HFFc6 (cell line): ENCODE data around the gene CPN2. TPM values are rescaled to one million over a fixed set of nuclear protein-coding genes. Genes with fewer than 3 reads are reported as not detected.

Experiments used
- DNase-seq: peaks from one replicate; pipeline ENCODE4 v3.0.0-alpha.2; 2018
- H3K27ac Mint-ChIP-seq: 2 replicates; pipeline ENCODE4 v1.8.0; 2020; ENCODE audit warnings: mild to moderate bottlenecking, mixed read lengths
- H3K27me3 Mint-ChIP-seq: 2 replicates; pipeline ENCODE4 v1.8.0; 2021; ENCODE audit warnings: mild to moderate bottlenecking, moderate library complexity, mixed read lengths; ENCODE audit not compliant: insufficient read depth
- H3K36me3 Mint-ChIP-seq: 2 replicates; pipeline ENCODE4 v1.8.0; 2021; ENCODE audit warnings: low read depth, mixed read lengths
- H3K4me1 Mint-ChIP-seq: 2 replicates; pipeline ENCODE4 v1.8.0; 2020; ENCODE audit warnings: low read depth, mixed read lengths
- H3K4me3 Mint-ChIP-seq: 2 replicates; pipeline ENCODE4 v1.8.0; 2020; ENCODE audit warnings: mild to moderate bottlenecking, moderate library complexity, mixed read lengths
- H3K9me3 Mint-ChIP-seq: 2 replicates; pipeline ENCODE4 v1.8.0; 2020; ENCODE audit warnings: mild to moderate bottlenecking, mixed read lengths
- total RNA-seq, 6 experiments: library from RNA; stranded (reverse); fragmentation: NEBNext Ultra II Directional; extraction: Animal tissue kit (Norgen Biotek cat#: 25700); gene quantifications; 2 replicates in 1 of 6; 3 replicates in 5 of 6; pipeline ENCODE4 v1.2.3, GENCODE V29; 2021
- TF ChIP-seq, protein P1 (sequence below): fragments of 200-600 bp; sonication (generic); IDR thresholded peaks from 2 replicates; pipeline ENCODE4 v1.5.0; 2021; ENCODE audit warnings: antibody characterized with exemption, mild to moderate bottlenecking

Gene CPN2
- total RNA-seq, 6 experiments from 2014 or later: 0.24 to 0.56 (median 0.35) TPM

DNA sequence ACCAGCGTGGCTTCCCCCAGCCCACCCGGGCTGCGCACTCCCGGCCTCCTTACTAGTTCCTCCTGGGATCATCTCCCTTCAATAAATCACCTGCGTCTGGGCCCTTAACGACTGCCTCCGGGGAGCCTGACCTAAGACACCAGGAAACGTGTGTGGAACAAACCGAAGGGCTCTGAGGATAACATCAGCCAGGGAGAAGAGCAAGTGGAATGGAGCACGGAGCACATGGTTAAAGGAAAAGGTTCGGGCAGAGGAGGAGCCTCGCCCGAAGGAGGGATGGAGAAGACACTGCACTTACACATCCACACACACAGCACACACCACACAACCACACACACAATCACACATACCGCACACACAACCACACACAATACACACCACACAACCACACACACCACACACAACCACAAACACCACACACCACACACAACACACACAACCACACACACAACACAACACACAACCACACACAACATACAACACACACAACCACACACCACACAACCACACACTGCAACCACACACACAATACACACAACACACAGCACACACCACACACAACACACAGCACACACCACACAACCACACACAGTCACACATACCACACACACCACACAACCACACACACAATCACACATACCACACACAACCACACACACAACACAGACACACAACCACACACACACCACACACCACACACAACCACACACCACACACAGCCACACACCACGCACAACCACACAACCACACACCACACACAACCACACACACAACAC is 24.7 kb downstream of the CPN2 start:
- H3K4me1 Mint-ChIP-seq: peaks cover 16% of the 10 kb centered on the region
- H3K27ac Mint-ChIP-seq: no peak overlapping the region
- no peaks in the 10 kb centered on the region for H3K36me3 Mint-ChIP-seq
- peaks cover 4% of the 10 kb centered on the region for H3K9me3 Mint-ChIP-seq
- TF ChIP-seq, protein P1, sequence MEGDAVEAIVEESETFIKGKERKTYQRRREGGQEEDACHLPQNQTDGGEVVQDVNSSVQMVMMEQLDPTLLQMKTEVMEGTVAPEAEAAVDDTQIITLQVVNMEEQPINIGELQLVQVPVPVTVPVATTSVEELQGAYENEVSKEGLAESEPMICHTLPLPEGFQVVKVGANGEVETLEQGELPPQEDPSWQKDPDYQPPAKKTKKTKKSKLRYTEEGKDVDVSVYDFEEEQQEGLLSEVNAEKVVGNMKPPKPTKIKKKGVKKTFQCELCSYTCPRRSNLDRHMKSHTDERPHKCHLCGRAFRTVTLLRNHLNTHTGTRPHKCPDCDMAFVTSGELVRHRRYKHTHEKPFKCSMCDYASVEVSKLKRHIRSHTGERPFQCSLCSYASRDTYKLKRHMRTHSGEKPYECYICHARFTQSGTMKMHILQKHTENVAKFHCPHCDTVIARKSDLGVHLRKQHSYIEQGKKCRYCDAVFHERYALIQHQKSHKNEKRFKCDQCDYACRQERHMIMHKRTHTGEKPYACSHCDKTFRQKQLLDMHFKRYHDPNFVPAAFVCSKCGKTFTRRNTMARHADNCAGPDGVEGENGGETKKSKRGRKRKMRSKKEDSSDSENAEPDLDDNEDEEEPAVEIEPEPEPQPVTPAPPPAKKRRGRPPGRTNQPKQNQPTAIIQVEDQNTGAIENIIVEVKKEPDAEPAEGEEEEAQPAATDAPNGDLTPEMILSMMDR: no peak
- H3K27me3 Mint-ChIP-seq: peaks cover under 1% of the 10 kb centered on the region; the same call in 1 of the 2 replicates
- peak; percentile 11 for DNase-seq
- H3K4me3 Mint-ChIP-seq: no peak overlapping the region

GRCh38 chr3:194325424-194326153 is 25.5 kb downstream of the CPN2 start:
- no peak for DNase-seq
- TF ChIP-seq, protein P1: no peak
- H3K9me3 Mint-ChIP-seq: peaks cover 4% of the 10 kb centered on the region
- no peaks in the 10 kb centered on the region for H3K36me3 Mint-ChIP-seq
- H3K4me3 Mint-ChIP-seq: no peak overlapping the region
- peaks cover 5% of the 10 kb centered on the region for H3K27me3 Mint-ChIP-seq
- peaks cover 8% of the 10 kb centered on the region for H3K4me1 Mint-ChIP-seq
- H3K27ac Mint-ChIP-seq: no peak overlapping the region

DNA sequence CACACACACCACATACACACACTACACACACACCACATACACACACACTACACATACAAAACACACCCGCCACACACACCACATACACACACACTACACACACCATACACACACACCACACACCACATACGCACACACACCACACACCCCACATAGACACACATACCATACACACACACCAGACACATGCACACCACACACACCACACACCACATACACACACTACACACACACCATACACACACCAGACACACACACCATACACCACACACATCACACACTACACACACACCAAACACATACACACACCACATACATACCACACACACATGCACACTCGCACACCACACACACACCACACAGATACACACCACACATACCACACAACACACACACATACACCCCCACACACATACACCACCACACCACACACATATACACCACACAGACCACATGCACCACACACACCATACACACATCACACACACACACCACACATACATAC is 26.3 kb downstream of the CPN2 start:
- no peaks in the 10 kb centered on the region for H3K36me3 Mint-ChIP-seq
- peaks cover 6% of the 10 kb centered on the region for H3K9me3 Mint-ChIP-seq
- peaks cover 10% of the 10 kb centered on the region for H3K27me3 Mint-ChIP-seq
- no peak overlapping the region for H3K27ac Mint-ChIP-seq
- peaks cover under 1% of the 10 kb centered on the region for H3K4me1 Mint-ChIP-seq
- TF ChIP-seq, protein P1: no peak
- DNase-seq: no peak
- H3K4me3 Mint-ChIP-seq: no peak overlapping the region

DNA sequence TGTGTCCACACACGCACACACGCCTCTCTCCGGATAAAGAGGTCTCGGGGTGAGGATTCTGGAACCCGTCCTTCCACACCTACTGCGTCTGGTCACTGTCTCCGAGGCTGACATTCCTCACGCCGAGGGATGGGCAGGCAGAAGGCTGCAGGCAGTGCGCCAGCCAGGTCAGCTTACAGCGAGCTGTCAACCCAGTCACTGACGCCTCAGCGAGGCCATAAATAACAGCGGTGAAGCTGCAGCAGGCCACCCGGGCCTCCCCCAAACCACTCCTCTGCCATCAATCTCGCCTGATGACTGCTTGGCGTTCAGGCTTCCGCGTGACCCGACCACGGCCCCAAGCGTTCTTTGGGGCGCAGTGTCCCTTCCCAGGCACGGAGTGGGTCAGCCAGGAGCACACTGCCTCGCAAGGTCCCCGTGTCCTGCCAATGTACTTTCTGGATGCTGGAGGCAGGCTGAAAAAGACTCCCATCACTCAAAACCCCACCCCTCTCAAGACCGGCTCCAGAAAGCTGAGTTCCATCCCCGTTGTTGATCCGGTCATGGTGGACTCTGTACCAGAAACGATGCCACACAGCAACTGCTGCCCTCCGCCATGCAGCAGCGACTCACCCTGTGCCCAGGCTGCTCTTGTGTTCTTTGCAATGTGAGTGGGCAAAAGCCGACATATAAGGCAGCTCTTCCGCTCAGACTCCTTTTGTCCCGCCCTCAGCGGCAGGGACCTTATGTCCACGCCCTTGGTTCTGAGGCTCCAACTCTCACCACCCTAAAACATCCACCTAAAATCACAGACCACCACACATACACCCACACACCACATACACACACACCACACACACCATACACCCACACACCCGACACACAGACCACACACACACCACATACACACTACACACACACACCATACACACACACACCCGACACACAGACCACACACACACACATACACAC is 27.1 kb downstream of the CPN2 start:
- DNase-seq: peak; percentile 63
- Mint-ChIP-seq H3K9me3 (peaks cover 15% of the 10 kb centered on the region), H3K4me1 (no peaks in the 10 kb centered on the region), H3K27ac (no peak overlapping the region), H3K27me3 (peaks cover 17% of the 10 kb centered on the region), H3K4me3 (no peak overlapping the region), H3K36me3 (peaks cover 5% of the 10 kb centered on the region; the same call in 1 of the 2 replicates)
- TF ChIP-seq, protein P1: no peak

DNA sequence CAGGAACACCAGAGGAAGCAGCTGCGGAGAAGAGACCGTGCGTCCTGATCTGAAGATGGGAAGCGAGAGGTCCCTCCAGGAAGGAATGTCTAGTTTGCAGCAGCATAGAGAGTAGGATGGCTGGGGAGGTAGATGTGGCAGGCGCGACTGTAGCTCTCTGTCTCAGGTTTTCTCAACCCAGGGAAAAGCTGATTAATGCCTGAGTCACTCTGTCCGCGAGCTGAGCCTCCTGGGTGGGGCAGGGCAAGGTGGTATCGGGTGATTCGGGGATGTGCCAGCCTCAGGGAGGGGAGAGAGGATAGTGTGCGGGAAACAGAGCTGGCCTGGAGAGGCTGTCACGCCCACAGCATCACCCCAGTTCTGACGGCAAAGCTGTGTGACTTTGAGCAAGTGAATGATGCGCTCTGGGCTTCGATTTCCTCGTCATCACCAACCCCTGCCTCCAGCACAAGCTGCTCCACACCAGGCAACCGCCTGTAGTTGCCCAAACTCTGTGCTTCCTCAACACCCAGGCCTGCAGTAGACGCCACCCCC is 28.4 kb downstream of the CPN2 start:
- no peaks in the 10 kb centered on the region for H3K4me1 Mint-ChIP-seq
- H3K27ac Mint-ChIP-seq: no peak overlapping the region; the same call in 1 of the 2 replicates
- peaks cover 16% of the 10 kb centered on the region for H3K9me3 Mint-ChIP-seq
- H3K27me3 Mint-ChIP-seq: peaks cover 17% of the 10 kb centered on the region
- TF ChIP-seq, protein P1: no peak
- peaks cover 9% of the 10 kb centered on the region; the same call in 1 of the 2 replicates for H3K36me3 Mint-ChIP-seq
- DNase-seq: peak; percentile 46
- no peak overlapping the region for H3K4me3 Mint-ChIP-seq
